Neural cell (in vitro differentiated cells): ENCODE results near the gene RFC2.

Experiments
- CTCF ChIP-seq: fragments of 450-650 bp; IDR thresholded peaks from 2 replicates; pipeline ENCODE4 v1.5.1; 2014; ENCODE audit warnings: antibody characterized with exemption, mild to moderate bottlenecking, moderate library complexity; ENCODE audit not compliant: poor library complexity, severe bottlenecking
- EP300 ChIP-seq: fragments of 450-650 bp; conservative IDR thresholded peaks from 2 replicates; pipeline ENCODE4 v1.6.1; 2014; ENCODE audit warnings: antibody characterized with exemption, mild to moderate bottlenecking, moderate library complexity; ENCODE audit not compliant: poor library complexity, severe bottlenecking
- EZH2 ChIP-seq: fragments of 200-600, 300-800 bp; shearing (Covaris generic), sonication (generic); IDR thresholded peaks from 2 replicates; pipeline ENCODE4 v1.6.1; 2014; ENCODE audit warnings: antibody characterized with exemption, low read length, borderline replicate concordance, mild to moderate bottlenecking; ENCODE audit not compliant: insufficient read depth, poor library complexity, severe bottlenecking
- POLR2AphosphoS5 ChIP-seq: IDR thresholded peaks from 2 replicates; pipeline ENCODE4 v1.6.1; 2012
- RAD21 ChIP-seq: fragments of 450-650 bp; conservative IDR thresholded peaks from 2 replicates; pipeline ENCODE4 v1.6.1; 2014; ENCODE audit warnings: antibody characterized with exemption, mild to moderate bottlenecking, moderate library complexity
- REST ChIP-seq: IDR thresholded peaks from 2 replicates; pipeline ENCODE4 v1.6.1; 2012; ENCODE audit warnings: borderline replicate concordance

GRCh38 chr7:74193054-74193453 lies 61.1 kb downstream of the RFC2 start:
- TF ChIP-seq CTCF (no peak), REST (peak; percentile 66), EZH2 (no peak), EP300 (peak; percentile 90), POLR2AphosphoS5 (peak; percentile 77), RAD21 (no peak)
